Mesendoderm (in vitro differentiated cells): ENCODE measurements around the gene SAMD15.

Source experiments
- DNase-seq: peaks from one replicate; pipeline ENCODE4 v3.0.0; 2013
- H2AK5ac ChIP-seq: 2 replicates; pipeline ENCODE4 v1.6.1; 2013; ENCODE audit warnings: low read length, inconsistent platforms
- H2BK120ac ChIP-seq: 2 replicates; pipeline ENCODE4 v1.6.1; 2013; ENCODE audit warnings: low read depth, mild to moderate bottlenecking, low read length, moderate library complexity, mixed read lengths
- H2BK15ac ChIP-seq: replicated peaks from 2 replicates; pipeline ENCODE4 v1.6.1; 2013; ENCODE audit warnings: low read depth, mild to moderate bottlenecking, moderate library complexity
- H2BK5ac ChIP-seq: 2 replicates; pipeline ENCODE4 v1.6.1; 2013; ENCODE audit warnings: low read length, inconsistent platforms
- H3K18ac ChIP-seq: 2 replicates; pipeline ENCODE4 v1.6.1; 2013; ENCODE audit warnings: mild to moderate bottlenecking, low read length, mixed read lengths
- H3K23ac ChIP-seq: one replicate; pipeline ENCODE4 v1.6.1; 2013; ENCODE audit warnings: low read length
- H3K27ac ChIP-seq: 2 replicates; pipeline ENCODE4 v1.5.1; 2013; ENCODE audit warnings: low read depth, mild to moderate bottlenecking, inconsistent platforms, low read length, moderate library complexity
- H3K27me3 ChIP-seq: 2 replicates; pipeline ENCODE4 v1.6.1; 2013; ENCODE audit warnings: low read length, control low read depth, mild to moderate bottlenecking, inconsistent platforms; ENCODE audit not compliant: insufficient read depth, poor library complexity
- H3K36me3 ChIP-seq: 2 replicates; pipeline ENCODE4 v1.6.1; 2013; ENCODE audit warnings: low read length, inconsistent platforms; ENCODE audit not compliant: control insufficient read depth, insufficient read depth
- H3K4ac ChIP-seq: one replicate; pipeline ENCODE4 v1.6.1; 2013; ENCODE audit warnings: low read depth, mild to moderate bottlenecking, low read length, moderate library complexity
- H3K4me1 ChIP-seq: 2 replicates; pipeline ENCODE4 v1.6.1; 2013; ENCODE audit warnings: low read depth, low read length, inconsistent platforms; ENCODE audit not compliant: control insufficient read depth
- H3K4me2 ChIP-seq: 2 replicates; pipeline ENCODE4 v1.6.1; 2013; ENCODE audit warnings: low read length
- H3K4me3 ChIP-seq: 2 replicates; pipeline ENCODE4 v1.5.1; 2013; ENCODE audit warnings: mild to moderate bottlenecking, low read length
- H3K56ac ChIP-seq: one replicate; pipeline ENCODE4 v1.6.1; 2013; ENCODE audit warnings: low read length
- H3K79me1 ChIP-seq: 2 replicates; pipeline ENCODE4 v1.6.1; 2013; ENCODE audit warnings: low read length, inconsistent platforms
- H3K79me2 ChIP-seq: 2 replicates; pipeline ENCODE4 v1.6.1; 2013; ENCODE audit warnings: mild to moderate bottlenecking, low read length; ENCODE audit not compliant: control insufficient read depth, insufficient read depth
- H3K9ac ChIP-seq: 2 replicates; pipeline ENCODE4 v1.6.1; 2013; ENCODE audit warnings: low read length, inconsistent platforms
- H4K5ac ChIP-seq: one replicate; pipeline ENCODE4 v1.6.1; 2013; ENCODE audit warnings: low read length
- H4K8ac ChIP-seq: one replicate; pipeline ENCODE4 v1.6.1; 2013; ENCODE audit warnings: low read depth, mild to moderate bottlenecking, control low read depth, low read length, moderate library complexity
- WGBS: extraction: QIAGEN DNeasy Blood & Tissue Kit; methylation state at CpG from one replicate; pipeline ENCODE4 v1.1.7; 2013; ENCODE audit warnings: low lambda C conversion rate, missing lambda C conversion rate; ENCODE audit not compliant: insufficient coverage; ENCODE audit errors: extremely low coverage; 5-methylcytosine and 5-hydroxymethylcytosine counted together

The SAMD15 gene

GRCh38 chr14:77421201-77421600 lies 44.0 kb downstream of the SAMD15 start:
- no peaks in the 10 kb centered on the region for H3K4me1 ChIP-seq
- no peaks in the 10 kb centered on the region for H3K79me1 ChIP-seq
- no peak overlapping the region for H3K18ac ChIP-seq
- no peak overlapping the region for H2AK5ac ChIP-seq
- H3K79me2 ChIP-seq = no peaks in the 10 kb centered on the region
- no peak overlapping the region for H2BK15ac ChIP-seq
- no CpG with 5 or more reads among the region's 2 CpGs for WGBS
- no peak overlapping the region for H3K4ac ChIP-seq
- H3K4me2 ChIP-seq = no peak overlapping the region
- H2BK120ac ChIP-seq = no peak overlapping the region
- no peak overlapping the region for H3K23ac ChIP-seq
- no peak overlapping the region for H3K4me3 ChIP-seq
- H3K27me3 ChIP-seq = no peaks in the 10 kb centered on the region
- H3K36me3 ChIP-seq = peaks cover 1% of the 10 kb centered on the region
- no peak overlapping the region for H3K27ac ChIP-seq
- no peak overlapping the region for H2BK5ac ChIP-seq
- no peak overlapping the region for H4K5ac ChIP-seq
- DNase-seq = no peak
- no peak overlapping the region for H3K56ac ChIP-seq
- H4K8ac ChIP-seq = no peak overlapping the region
- H3K9ac ChIP-seq = no peak overlapping the region

GRCh38 chr14:77423423-77423822 lies 46.2 kb downstream of the SAMD15 start, which contains the start of gene NOXRED1:
TSS of gene NOXRED1 (minus strand) at chr14:77423523. CDS start at chr14:77422889, 634 bp downstream.
- Histone ChIP-seq H3K36me3 (peaks cover 1% of the 10 kb centered on the region), H3K27me3 (no peaks in the 10 kb centered on the region), H3K4me1 (no peaks in the 10 kb centered on the region), H3K79me2 (no peaks in the 10 kb centered on the region), H2AK5ac (no peak within 1 kb of the TSS), H3K27ac (no peak within 1 kb of the TSS), H3K23ac (no peak within 1 kb of the TSS), H3K9ac (no peak within 1 kb of the TSS), H3K4me2 (no peak within 1 kb of the TSS), H2BK5ac (no peak within 1 kb of the TSS), H3K4me3 (no peak within 1 kb of the TSS), H4K5ac (no peak within 1 kb of the TSS), H2BK120ac (no peak within 1 kb of the TSS), H3K56ac (no peak within 1 kb of the TSS), H3K4ac (no peak within 1 kb of the TSS), H4K8ac (no peak within 1 kb of the TSS), H3K18ac (no peak within 1 kb of the TSS), H2BK15ac (no peak within 1 kb of the TSS), H3K79me1 (no peaks in the 10 kb centered on the region)
- no peak for DNase-seq
- no CpG with 5 or more reads among the region's 1 CpG for WGBS

- H2BK120ac ChIP-seq = no peak overlapping the region
- no peak overlapping the region for H3K27ac ChIP-seq
- no peak overlapping the region for H2AK5ac ChIP-seq
- no peak overlapping the region for H3K4me3 ChIP-seq
- H3K27me3 ChIP-seq = no peaks in the 10 kb centered on the region
- H3K56ac ChIP-seq = no peak overlapping the region
- no peak overlapping the region for H3K9ac ChIP-seq
- no peak overlapping the region for H3K23ac ChIP-seq
- no peaks in the 10 kb centered on the region for H3K79me2 ChIP-seq
- H2BK5ac ChIP-seq = no peak overlapping the region
- no peak overlapping the region for H4K8ac ChIP-seq
- H3K4ac ChIP-seq = no peak overlapping the region
- H2BK15ac ChIP-seq = no peak overlapping the region
- H3K4me1 ChIP-seq = no peaks in the 10 kb centered on the region
- H3K36me3 ChIP-seq = peaks cover 5% of the 10 kb centered on the region
- no peak overlapping the region for H3K4me2 ChIP-seq
- no peak for DNase-seq
- WGBS = no CpG with 5 or more reads among the region's 3 CpGs
- H4K5ac ChIP-seq = no peak overlapping the region
- H3K18ac ChIP-seq = no peak overlapping the region
- H3K79me1 ChIP-seq = no peaks in the 10 kb centered on the region
Measured at GRCh38 chr14:77424862-77425261, 47.7 kb downstream of the SAMD15 start.

GRCh38 chr14:77426396-77426795 lies 49.2 kb downstream of the SAMD15 start:
- H3K4me1 ChIP-seq = no peaks in the 10 kb centered on the region
- H3K9ac ChIP-seq = no peak overlapping the region
- no peak overlapping the region for H4K5ac ChIP-seq
- no peak overlapping the region for H3K4me3 ChIP-seq
- no peaks in the 10 kb centered on the region for H3K79me1 ChIP-seq
- no peak for DNase-seq
- H2BK120ac ChIP-seq = no peak overlapping the region
- no peak overlapping the region for H4K8ac ChIP-seq
- H3K4ac ChIP-seq = no peak overlapping the region
- H3K23ac ChIP-seq = no peak overlapping the region
- peaks cover 5% of the 10 kb centered on the region for H3K36me3 ChIP-seq
- H3K4me2 ChIP-seq = no peak overlapping the region
- H3K18ac ChIP-seq = no peak overlapping the region
- no peak overlapping the region for H2AK5ac ChIP-seq
- H3K27ac ChIP-seq = no peak overlapping the region
- no peak overlapping the region for H2BK5ac ChIP-seq
- no peak overlapping the region for H3K56ac ChIP-seq
- H3K27me3 ChIP-seq = no peaks in the 10 kb centered on the region
- no peaks in the 10 kb centered on the region for H3K79me2 ChIP-seq
- no peak overlapping the region for H2BK15ac ChIP-seq
- WGBS = no CpG with 5 or more reads among the region's 3 CpGs

GRCh38 chr14:77436042-77436441 lies 58.9 kb downstream of the SAMD15 start:
- Histone ChIP-seq H3K4ac (no peak overlapping the region), H3K79me1 (no peaks in the 10 kb centered on the region), H3K18ac (no peak overlapping the region), H3K4me2 (no peak overlapping the region), H3K23ac (no peak overlapping the region), H2BK120ac (no peak overlapping the region), H2BK15ac (no peak overlapping the region), H3K27ac (no peak overlapping the region), H2AK5ac (no peak overlapping the region), H3K4me3 (no peak overlapping the region), H3K9ac (no peak overlapping the region), H2BK5ac (no peak overlapping the region), H3K27me3 (no peaks in the 10 kb centered on the region), H3K56ac (no peak overlapping the region), H3K79me2 (no peaks in the 10 kb centered on the region), H3K4me1 (no peaks in the 10 kb centered on the region), H4K5ac (no peak overlapping the region), H4K8ac (no peak overlapping the region), H3K36me3 (peaks cover 1% of the 10 kb centered on the region)
- no peak for DNase-seq
- no CpG with 5 or more reads among the region's 3 CpGs for WGBS

- H3K4me1 ChIP-seq = no peaks in the 10 kb centered on the region
- no peak overlapping the region for H3K4me3 ChIP-seq
- no peak overlapping the region for H2BK5ac ChIP-seq
- WGBS = no CpG with 5 or more reads among the region's 1 CpG
- no peak overlapping the region for H4K5ac ChIP-seq
- H3K23ac ChIP-seq = no peak overlapping the region
- H3K18ac ChIP-seq = no peak overlapping the region
- H2BK15ac ChIP-seq = no peak overlapping the region
- peaks cover 1% of the 10 kb centered on the region for H3K36me3 ChIP-seq
- DNase-seq = no peak
- no peak overlapping the region for H2AK5ac ChIP-seq
- H3K4me2 ChIP-seq = no peak overlapping the region
- no peak overlapping the region for H2BK120ac ChIP-seq
- H3K27me3 ChIP-seq = no peaks in the 10 kb centered on the region
- no peaks in the 10 kb centered on the region for H3K79me1 ChIP-seq
- no peak overlapping the region for H3K4ac ChIP-seq
- no peak overlapping the region for H3K56ac ChIP-seq
- no peak overlapping the region for H4K8ac ChIP-seq
- no peak overlapping the region for H3K27ac ChIP-seq
- no peak overlapping the region for H3K9ac ChIP-seq
- no peaks in the 10 kb centered on the region for H3K79me2 ChIP-seq
Measured at GRCh38 chr14:77438596-77438995, 61.4 kb downstream of the SAMD15 start.
